Keratinocyte (primary cell): ENCODE measurements around the gene LEO1. TPM values are rescaled to one million over a fixed set of nuclear protein-coding genes. Genes with fewer than 3 reads are reported as not detected.

Experiments
- DNase-seq: peaks from one replicate; pipeline ENCODE4 v3.0.0-alpha.2; 2011; ENCODE audit warnings: low read depth, missing footprints, low spot score
- FAIRE-seq: peaks from 2 replicates; lab custom pipeline; 2011; peaks lifted over from hg19 to GRCh38; lab: Jason Lieb, UNC
- H2AFZ ChIP-seq: 2 replicates; pipeline ENCODE4 v1.6.0; 2012; ENCODE audit warnings: low read length, control low read depth, inconsistent platforms; ENCODE audit not compliant: control insufficient read depth
- H3K27ac ChIP-seq: 2 replicates; pipeline ENCODE4 v1.5.1; 2011; ENCODE audit warnings: low read length; ENCODE audit not compliant: control insufficient read depth, insufficient read depth
- H3K27me3 ChIP-seq: 3 replicates; pipeline ENCODE4 v1.6.0; 2011; ENCODE audit warnings: low read length; ENCODE audit not compliant: control insufficient read depth, insufficient read depth; ENCODE audit errors: extremely low read depth
- H3K36me3 ChIP-seq, 2 experiments: 2 replicates in 1 of 2; 3 replicates in 1 of 2; pipeline ENCODE4 v1.5.1; 2011; ENCODE audit warnings: low read length in 2 of 2, mild to moderate bottlenecking in 1 of 2; ENCODE audit not compliant: control insufficient read depth in 2 of 2, insufficient read depth in 2 of 2; ENCODE audit errors: extremely low read depth in 1 of 2
- H3K4me1 ChIP-seq: 3 replicates; pipeline ENCODE4 v1.5.1; 2011; ENCODE audit warnings: low read length; ENCODE audit not compliant: control insufficient read depth, insufficient read depth; ENCODE audit errors: extremely low read depth
- H3K4me2 ChIP-seq: 3 replicates; pipeline ENCODE4 v1.6.0; 2011; ENCODE audit warnings: low read depth, low read length; ENCODE audit not compliant: control insufficient read depth, insufficient read depth; ENCODE audit errors: extremely low read depth
- H3K4me3 ChIP-seq, 3 experiments: fragments of 200-600 bp in 1 of 3; sonication (generic) in 1 of 3; 2 replicates in 2 of 3; 3 replicates in 1 of 3; pipeline ENCODE4 v1.5.1; 2011 to 2016; ENCODE audit warnings: low read length in 3 of 3, mild to moderate bottlenecking in 3 of 3, control low read depth in 2 of 3, inconsistent platforms in 1 of 3, low read depth in 1 of 3, mixed read lengths in 1 of 3, mixed run types in 1 of 3, moderate library complexity in 1 of 3; ENCODE audit not compliant: control insufficient read depth in 2 of 3, insufficient read depth in 2 of 3; ENCODE audit errors: extremely low read depth in 1 of 3
- H3K79me2 ChIP-seq: 2 replicates; pipeline ENCODE4 v1.6.0; 2012; ENCODE audit warnings: low read length; ENCODE audit not compliant: control insufficient read depth, insufficient read depth
- H3K9ac ChIP-seq: 3 replicates; pipeline ENCODE4 v1.6.0; 2011; ENCODE audit warnings: low read length; ENCODE audit not compliant: control insufficient read depth, insufficient read depth; ENCODE audit errors: extremely low read depth
- H3K9me1 ChIP-seq: 3 replicates; pipeline ENCODE4 v1.6.0; 2011; ENCODE audit warnings: low read length; ENCODE audit not compliant: control insufficient read depth, insufficient read depth; ENCODE audit errors: extremely low read depth
- H3K9me3 ChIP-seq: 2 replicates; pipeline ENCODE4 v1.5.1; 2012; ENCODE audit warnings: low read depth, low read length; ENCODE audit not compliant: control insufficient read depth
- H4K20me1 ChIP-seq: 3 replicates; pipeline ENCODE4 v1.6.0; 2011; ENCODE audit warnings: low read length; ENCODE audit not compliant: control insufficient read depth, insufficient read depth; ENCODE audit errors: extremely low read depth
- EZH2 ChIP-seq: IDR thresholded peaks from one replicate; pipeline ENCODE4 v1.6.1; 2012; ENCODE audit warnings: inconsistent platforms, mild to moderate bottlenecking, low read length, moderate library complexity
- dilution Hi-C: fragments of 300-500 bp; cut with MboI; formaldehyde crosslinking; loops from one replicate; pipeline ENCODE4 v1.7.0; 2020; ENCODE audit warnings: low sequenced_read_pairs; ENCODE audit not compliant: extremely low pct_ligation_motif_present
- polyA plus RNA-seq, 5 experiments: library from polyadenylated mRNA; depleted of rRNA in 3 of 5; stranded (reverse) in 3 of 5; stranded (forward) in 1 of 5; unstranded in 1 of 5; fragments of >200 nt; gene quantifications; 1 replicate in 1 of 5; 2 replicates in 3 of 5; 3 replicates in 1 of 5; pipeline versions ENCODE4 v1.2.1 to v1.2.3, GENCODE V29; 2011 to 2012; ENCODE audit warnings: missing spikeins in 2 of 5, low read depth in 1 of 5, low replicate concordance in 1 of 5
- small RNA-seq, 3 experiments: library from RNA; depleted of rRNA; stranded (forward); fragments of <200 nt; gene quantifications; one replicate each; pipeline ENCODE3, GENCODE V24; 2012; ENCODE audit warnings: low read depth in 3 of 3, low replicate concordance in 1 of 3; ENCODE audit not compliant: insufficient read length in 3 of 3
- TF ChIP-seq, protein P1 (sequence below), 3 experiments: IDR thresholded peaks in 1 of 3; conservative IDR thresholded peaks in 1 of 3; optimal IDR thresholded peaks in 1 of 3; 2 replicates in 2 of 3; 3 replicates in 1 of 3; pipeline versions ENCODE3 to v1.5.1; 2011; ENCODE audit warnings: low read length in 3 of 3, mild to moderate bottlenecking in 3 of 3, moderate library complexity in 2 of 3, control low read depth in 1 of 3, inconsistent platforms in 1 of 3; ENCODE audit not compliant: insufficient read depth in 2 of 3; ENCODE audit errors: extremely low read depth in 1 of 3

LEO1 gene
- polyA plus RNA-seq, 1 donor (not counting 4 experiments of a cell fraction or from before 2014, with no cell fraction given), result 12.5 TPM

DNA sequence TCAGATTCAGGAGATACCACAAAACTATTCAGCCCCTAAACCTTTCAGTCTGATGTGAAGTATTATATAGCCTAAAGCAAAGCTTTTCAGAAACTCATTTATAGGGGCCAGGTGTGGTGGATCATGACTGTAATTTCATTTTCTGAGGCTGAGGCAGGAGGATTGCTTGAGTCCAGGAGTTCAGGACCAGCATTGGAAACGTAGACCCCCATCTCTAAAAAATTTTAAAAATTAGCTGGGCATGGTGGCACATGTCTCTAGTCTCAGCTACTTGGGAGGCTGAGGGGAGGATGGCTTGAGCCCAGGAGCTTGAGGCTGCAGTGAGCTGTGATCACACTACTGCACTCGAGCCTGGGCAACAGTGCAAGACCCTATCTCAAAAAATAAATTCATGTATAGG is 82.1 kb downstream of the LEO1 start:
- Histone ChIP-seq H4K20me1 (peaks cover 5% of the 10 kb centered on the region), H3K27ac (no peak overlapping the region), H3K27me3 (no peaks in the 10 kb centered on the region), H3K4me2 (no peak overlapping the region), H3K9me1 (no peaks in the 10 kb centered on the region), H3K4me1 (peaks cover 7% of the 10 kb centered on the region), H3K9ac (no peak overlapping the region), H3K4me3 (no peak overlapping the region), H2AFZ (no peak overlapping the region), H3K9me3 (no peaks in the 10 kb centered on the region), H3K79me2 (peaks cover 54% of the 10 kb centered on the region), H3K36me3 (peaks cover 15 to 31% of the 10 kb centered on the region in 2 experiments)
- no peak for TF ChIP-seq EZH2
- TF ChIP-seq, protein P1, sequence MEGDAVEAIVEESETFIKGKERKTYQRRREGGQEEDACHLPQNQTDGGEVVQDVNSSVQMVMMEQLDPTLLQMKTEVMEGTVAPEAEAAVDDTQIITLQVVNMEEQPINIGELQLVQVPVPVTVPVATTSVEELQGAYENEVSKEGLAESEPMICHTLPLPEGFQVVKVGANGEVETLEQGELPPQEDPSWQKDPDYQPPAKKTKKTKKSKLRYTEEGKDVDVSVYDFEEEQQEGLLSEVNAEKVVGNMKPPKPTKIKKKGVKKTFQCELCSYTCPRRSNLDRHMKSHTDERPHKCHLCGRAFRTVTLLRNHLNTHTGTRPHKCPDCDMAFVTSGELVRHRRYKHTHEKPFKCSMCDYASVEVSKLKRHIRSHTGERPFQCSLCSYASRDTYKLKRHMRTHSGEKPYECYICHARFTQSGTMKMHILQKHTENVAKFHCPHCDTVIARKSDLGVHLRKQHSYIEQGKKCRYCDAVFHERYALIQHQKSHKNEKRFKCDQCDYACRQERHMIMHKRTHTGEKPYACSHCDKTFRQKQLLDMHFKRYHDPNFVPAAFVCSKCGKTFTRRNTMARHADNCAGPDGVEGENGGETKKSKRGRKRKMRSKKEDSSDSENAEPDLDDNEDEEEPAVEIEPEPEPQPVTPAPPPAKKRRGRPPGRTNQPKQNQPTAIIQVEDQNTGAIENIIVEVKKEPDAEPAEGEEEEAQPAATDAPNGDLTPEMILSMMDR (optimal IDR thresholded peaks at IDR 0.05 in 1 of 3, IDR thresholded peaks at IDR 0.05 in 1 of 3, conservative IDR thresholded peaks at IDR 0.05 in 1 of 3; ENCODE audit: extremely low read depth in 1 of 3, insufficient read depth in 2 of 3, low read length in 3 of 3), result no peak
- dilution Hi-C loops, result no loop called here
- FAIRE-seq (no peak), DNase-seq (no peak)

DNA sequence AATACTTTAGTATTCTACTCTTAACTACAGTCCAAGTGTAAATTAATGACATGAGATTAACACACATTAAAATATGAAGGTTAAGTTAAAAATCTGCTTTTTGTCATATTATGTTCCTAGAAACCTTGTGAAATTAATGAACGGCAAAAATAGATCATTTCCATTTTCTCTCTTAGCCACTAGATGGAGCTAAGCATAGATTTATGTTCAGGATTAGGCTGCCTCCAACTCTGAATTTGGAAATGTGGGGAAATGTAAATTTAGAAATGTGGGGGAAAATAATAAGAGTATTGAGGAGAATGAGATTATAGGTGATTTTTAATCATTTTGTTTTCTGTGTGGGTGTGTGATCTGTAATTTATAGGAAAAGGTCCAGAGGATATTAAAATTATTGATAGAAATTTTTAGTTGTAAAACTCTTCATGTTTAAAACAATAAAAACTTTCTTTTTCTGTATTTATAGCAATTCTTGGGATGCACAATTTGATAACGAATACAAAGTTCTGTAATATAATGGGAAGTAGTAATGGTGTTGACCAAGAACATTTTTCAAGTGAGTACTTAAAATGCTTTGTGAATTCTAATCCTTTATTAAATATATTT is 82.9 kb downstream of the LEO1 start:
- peaks cover 5% of the 10 kb centered on the region for H4K20me1 ChIP-seq

More for the DNA sequence above, 82.9 kb downstream of the LEO1 start:
- no peaks in the 10 kb centered on the region for H3K27me3 ChIP-seq
- no peak overlapping the region for H3K4me2 ChIP-seq
- peaks cover 11% of the 10 kb centered on the region for H3K4me1 ChIP-seq
- peaks cover 59% of the 10 kb centered on the region for H3K79me2 ChIP-seq
- DNase-seq, result no peak
- H2AFZ ChIP-seq, result no peak overlapping the region
- no peak overlapping the region for H3K27ac ChIP-seq
- dilution Hi-C loops, result no loop called here
- no peak for TF ChIP-seq EZH2
- TF ChIP-seq, protein P1 (optimal IDR thresholded peaks at IDR 0.05 in 1 of 3, IDR thresholded peaks at IDR 0.05 in 1 of 3, conservative IDR thresholded peaks at IDR 0.05 in 1 of 3; ENCODE audit: extremely low read depth in 1 of 3, insufficient read depth in 2 of 3, low read length in 3 of 3), result peak in 2 of 3 experiments; percentile 37 to 61
- H3K9me3 ChIP-seq, result no peaks in the 10 kb centered on the region
- H3K9me1 ChIP-seq, result no peaks in the 10 kb centered on the region
- H3K9ac ChIP-seq, result no peak overlapping the region
- FAIRE-seq, result no peak
- H3K36me3 ChIP-seq, result peaks cover 13 to 29% of the 10 kb centered on the region in 2 experiments
- no peak overlapping the region for H3K4me3 ChIP-seq

Small RNAs within 50 kb of the gene (small RNA-seq; reads per million reads assigned to genes)
- 0 reads per million in 3 experiments for gene RNU6-90P

Other genes with a start within 250 kb of the LEO1 start
- 6.4 to 12.7 TPM (median 7.4 TPM) in 3 replicates for gene LYSMD2, start 234.1 kb downstream of the LEO1 start, polyA plus RNA-seq
- 3.1 to 5.8 TPM (median 5.2 TPM) in 3 replicates for gene TMOD2, start 220.2 kb downstream of the LEO1 start, polyA plus RNA-seq
- 48.4 to 100 TPM (median 50.2 TPM) in 3 replicates for gene TMOD3, start 142.1 kb downstream of the LEO1 start, polyA plus RNA-seq
- 48.5 to 103 TPM (median 83.7 TPM) in 3 replicates for gene MAPK6, start 47.4 kb upstream of the LEO1 start, polyA plus RNA-seq
- 0.39 to 0.72 TPM (median 0.64 TPM) in 3 replicates for gene BCL2L10, start 141.0 kb upstream of the LEO1 start, polyA plus RNA-seq
- 23.7 to 30.8 TPM (median 25.8 TPM) in 3 replicates for gene GNB5, start 219.6 kb upstream of the LEO1 start, polyA plus RNA-seq